GM18861 (cell line): Measurements from ENCODE around the gene ARHGEF4.

Experiments
- ATAC-seq: cut with Tn5 transposase; IDR thresholded peaks from one replicate; pipeline ENCODE4 v1.9.1; 2021; ENCODE audit not compliant: unreplicated experiment

The ARHGEF4 gene

GRCh38 chr2:130915149-130915548 lies 78.4 kb downstream of the ARHGEF4 start:
- no peak for ATAC-seq

- ATAC-seq = no peak
Measured at GRCh38 chr2:130915595-130916437, 79.1 kb downstream of the ARHGEF4 start.

DNA sequence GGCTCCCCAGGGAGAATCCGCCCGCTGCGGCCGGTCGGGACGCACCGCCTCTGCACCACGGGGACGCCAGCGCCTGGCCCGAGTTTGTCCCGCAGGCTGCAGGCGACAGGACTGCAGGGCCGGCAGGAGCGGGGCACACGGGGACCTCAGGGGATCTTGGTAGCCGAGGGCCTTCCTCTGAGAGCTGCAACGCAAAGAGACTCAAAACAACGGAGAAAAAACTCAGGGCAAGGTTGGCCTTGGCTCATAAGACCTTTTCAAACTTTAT lies 79.7 kb downstream of the ARHGEF4 start:
- no peak for ATAC-seq

GRCh38 chr2:130917006-130917688 lies 80.4 kb downstream of the ARHGEF4 start:
- no peak for ATAC-seq

DNA sequence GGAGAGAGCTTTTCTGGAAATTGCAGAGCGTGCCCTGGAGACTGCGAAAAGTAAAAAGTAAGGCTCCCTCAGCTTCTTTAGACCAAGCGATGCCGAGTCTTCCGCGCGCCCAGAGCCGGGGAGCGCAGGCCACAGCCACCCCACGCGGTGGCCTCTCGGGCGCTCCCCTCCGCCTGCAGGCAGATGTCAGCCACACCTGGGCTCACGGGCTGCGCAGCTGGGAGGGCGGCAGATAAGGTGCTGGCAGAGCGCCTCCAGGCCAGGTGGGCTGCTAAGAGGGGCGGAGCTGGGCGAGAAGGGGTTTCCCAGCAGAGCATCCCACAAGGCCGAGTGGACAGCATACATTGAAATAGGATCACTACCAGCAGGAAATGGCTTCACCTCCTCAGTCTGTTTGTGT lies 81.7 kb downstream of the ARHGEF4 start:
- no peak for ATAC-seq

DNA sequence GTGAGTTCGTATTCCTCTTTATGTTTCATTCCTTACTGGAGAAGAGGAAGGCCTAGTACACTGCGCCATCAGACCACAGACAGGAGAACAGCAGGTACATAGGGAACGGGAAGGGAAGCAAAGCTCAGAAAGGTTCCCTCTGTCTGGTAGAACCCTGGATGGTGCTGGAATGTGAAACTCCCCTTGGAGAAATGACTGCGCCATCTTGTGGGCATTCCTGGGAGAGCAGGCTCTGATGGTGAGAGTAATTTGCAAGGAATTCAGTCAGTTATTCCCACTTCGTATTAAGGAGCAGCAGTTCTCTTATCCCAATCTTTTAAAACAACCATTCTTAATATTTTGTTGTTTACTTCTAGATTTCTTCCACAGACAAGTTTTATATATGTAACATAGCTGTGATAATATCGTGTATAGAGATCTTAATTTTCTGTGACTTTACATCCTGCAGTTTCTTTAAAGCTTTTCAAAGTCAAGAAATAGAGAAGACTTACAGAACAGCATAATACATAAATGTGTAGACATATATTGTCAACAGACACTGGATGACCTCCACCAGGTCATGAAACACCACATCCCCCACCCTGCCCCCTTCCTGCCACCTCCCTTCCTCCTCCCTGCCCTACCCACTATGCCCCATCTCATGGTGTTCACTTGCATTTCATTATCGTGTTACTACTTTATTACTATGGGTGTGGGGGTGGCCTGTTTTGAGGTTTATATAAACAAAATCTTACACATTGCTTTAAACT lies 83.9 kb downstream of the ARHGEF4 start:
- no peak for ATAC-seq

DNA sequence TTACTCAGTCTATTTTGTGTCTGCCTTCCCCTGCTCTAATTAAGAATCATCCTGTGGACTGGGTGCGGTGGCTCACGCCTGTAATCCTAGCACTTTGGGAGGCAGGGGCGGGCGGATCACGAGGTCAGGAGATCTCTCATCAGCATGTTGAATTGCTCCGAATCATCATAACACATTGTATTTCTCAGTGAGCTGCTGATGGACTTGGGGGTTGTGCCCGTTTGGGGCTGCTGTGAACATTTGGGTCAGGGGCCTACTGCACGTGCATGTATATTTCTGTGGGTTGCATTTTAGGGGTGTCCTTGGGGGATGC lies 84.4 kb downstream of the ARHGEF4 start:
- no peak for ATAC-seq

DNA sequence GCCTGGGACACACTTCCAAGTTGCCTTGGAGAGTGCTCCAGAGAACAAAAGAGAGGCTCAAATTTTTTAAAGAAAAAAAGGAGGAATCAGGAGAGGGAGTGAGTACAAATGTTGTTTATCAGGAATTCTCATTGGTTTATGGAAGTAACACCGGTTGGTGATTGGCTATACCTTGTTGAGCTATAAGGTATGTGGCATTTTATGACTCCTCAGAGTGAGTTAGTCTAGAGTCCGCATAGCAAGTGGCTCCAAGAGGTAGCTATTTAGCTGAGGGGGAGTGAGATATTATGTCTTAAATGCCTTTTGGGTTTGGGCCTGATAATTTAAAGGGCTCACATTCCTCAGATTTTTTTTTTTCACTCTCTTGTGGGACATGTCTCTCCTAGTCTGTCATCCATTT lies 85.7 kb downstream of the ARHGEF4 start:
- no peak for ATAC-seq

- no peak for ATAC-seq
Measured at GRCh38 chr2:130928385-130928784, 91.7 kb downstream of the ARHGEF4 start.

DNA sequence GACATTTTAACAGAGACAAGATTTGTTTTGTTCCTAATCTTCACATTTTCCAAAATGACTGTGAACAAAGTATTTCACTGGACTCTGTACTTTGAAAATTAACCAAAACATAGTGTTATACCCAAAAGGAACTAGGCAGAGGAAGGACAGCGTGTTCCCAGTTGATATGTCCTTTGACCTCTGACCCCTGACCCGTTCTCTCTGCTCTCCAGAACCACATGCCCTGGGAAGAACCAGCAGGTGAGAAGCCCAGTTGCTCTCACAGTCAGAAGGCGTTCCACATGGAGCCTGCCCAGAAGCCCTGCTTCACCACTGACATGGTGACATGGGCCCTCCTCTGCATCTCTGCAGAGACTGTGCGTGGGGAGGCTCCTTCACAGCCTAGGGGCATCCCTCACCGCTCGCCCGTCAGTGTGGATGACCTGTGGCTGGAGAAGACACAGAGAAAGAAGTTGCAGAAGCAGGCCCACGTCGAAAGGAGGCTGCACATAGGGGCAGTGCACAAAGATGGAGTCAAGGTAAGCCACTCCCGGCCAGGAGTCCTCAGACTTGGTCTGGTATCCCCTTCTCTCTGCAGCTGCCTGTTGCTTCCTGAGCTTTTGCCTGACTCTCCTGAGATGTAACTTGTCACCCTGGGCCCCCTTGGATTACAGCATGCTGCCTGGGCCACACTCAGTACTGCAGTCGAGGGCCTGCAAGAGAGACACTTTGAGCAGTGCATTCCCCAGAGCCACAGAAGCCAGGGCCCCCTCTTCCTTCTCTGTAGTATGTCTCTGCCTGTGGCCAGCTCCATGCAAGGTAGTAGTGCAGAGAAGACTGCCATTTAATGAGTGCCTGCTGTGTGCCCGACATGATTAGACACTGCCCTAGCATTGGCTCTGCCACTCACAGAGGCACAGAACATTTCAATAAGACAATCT lies 94.3 kb downstream of the ARHGEF4 start:
- no peak for ATAC-seq

- ATAC-seq = no peak
Measured at GRCh38 chr2:130933501-130933900, 96.8 kb downstream of the ARHGEF4 start.

- ATAC-seq = no peak
Measured at GRCh38 chr2:130936451-130936850, 99.7 kb downstream of the ARHGEF4 start.

- no peak for ATAC-seq
Measured at GRCh38 chr2:130947967-130948366, 111.3 kb downstream of the ARHGEF4 start.

DNA sequence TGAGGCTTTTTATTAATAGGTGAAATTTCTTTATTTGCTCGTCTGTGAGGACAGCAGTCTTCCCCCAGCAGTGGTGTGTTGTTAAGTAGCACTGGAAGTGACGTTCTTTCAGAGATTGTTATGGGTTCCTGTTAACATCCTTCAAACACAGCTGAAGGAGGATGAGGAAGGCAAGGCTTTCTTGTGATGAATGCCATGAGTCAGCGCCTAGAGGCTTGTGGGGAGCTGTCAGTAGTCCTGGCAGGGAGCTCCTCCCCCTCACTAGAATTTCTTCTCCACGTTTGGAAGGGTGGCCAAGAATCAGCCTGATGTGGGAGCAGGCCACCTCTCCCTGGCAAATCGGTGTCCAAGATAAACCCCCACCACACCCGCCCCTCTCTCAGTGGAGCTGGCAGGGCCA lies 113.2 kb downstream of the ARHGEF4 start:
- ATAC-seq = no peak

GRCh38 chr2:130951018-130951417 lies 114.3 kb downstream of the ARHGEF4 start:
- peak; percentile 81 for ATAC-seq

DNA sequence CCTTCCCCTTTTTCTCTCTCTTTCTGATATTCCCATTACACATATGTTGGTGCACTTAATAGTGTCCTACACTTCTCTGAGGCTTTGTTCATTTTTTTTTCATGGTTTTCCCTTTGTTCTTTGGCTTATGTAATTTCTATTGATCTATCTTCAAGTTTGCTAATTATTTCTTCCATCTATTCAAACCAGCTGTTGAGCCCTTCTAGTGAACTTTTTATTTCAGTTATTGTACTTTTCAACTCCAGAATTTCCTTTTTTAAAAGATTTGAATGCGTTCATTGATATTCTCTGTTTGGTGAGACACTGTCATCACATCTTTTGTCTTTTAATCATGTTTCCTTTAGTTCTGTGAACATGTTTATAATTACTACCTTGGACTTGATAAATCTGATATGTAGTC lies 118.2 kb downstream of the ARHGEF4 start:
- no peak for ATAC-seq

DNA sequence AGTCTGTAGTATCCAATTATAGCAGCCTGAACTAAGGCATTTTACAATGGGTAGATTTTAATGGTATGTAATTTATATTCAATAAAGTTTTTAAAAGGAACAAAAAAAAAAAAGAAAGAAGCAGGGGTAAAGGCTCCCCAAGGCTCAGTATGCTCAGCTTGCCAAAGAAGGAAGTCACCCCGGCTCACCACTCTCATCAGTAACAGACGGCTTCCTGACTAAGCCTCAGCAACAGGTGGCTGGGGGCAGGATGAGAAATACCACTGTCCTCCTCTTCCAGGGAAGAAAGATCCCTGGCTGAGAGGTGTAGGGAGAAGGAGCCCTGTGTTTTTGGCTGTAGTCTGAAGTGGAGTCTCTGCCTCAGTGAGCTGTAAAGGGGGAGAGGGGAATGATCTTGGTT lies 121.2 kb downstream of the ARHGEF4 start:
- no peak for ATAC-seq

DNA sequence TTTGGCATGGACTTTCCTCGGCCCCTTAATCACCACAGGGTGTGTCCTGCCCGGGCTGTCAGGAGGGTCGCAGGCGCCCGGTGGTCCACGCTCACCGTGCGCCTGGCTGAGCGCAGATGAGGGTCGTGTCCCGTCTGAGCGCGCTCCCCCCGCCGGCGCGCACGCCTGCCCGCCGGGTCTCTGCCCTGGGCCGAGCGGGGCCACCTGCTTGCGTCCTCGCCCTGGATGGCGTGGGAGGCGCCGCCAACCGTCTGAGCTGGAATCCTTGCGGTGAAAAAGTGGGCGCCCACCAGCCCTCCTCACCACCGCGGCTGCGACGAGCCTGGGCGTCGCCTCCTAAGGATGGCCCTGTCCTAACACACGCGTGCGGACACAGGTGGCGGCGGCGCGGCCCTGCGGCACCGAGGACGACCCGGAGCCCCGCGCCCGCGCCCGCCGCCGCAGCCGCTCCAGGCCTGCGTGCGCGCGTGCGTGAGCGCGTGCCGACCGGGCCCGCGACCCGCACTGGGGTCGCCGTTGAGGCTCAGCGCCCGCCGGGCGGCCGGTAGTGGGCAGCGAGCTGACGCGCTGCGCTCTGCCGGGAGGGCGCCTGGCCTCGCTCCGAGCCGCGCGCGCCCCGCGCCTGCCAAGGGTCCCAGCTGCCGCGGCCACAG lies 126.6 kb downstream of the ARHGEF4 start:
- no peak for ATAC-seq

GRCh38 chr2:130963849-130964793 lies 127.4 kb downstream of the ARHGEF4 start:
- no peak for ATAC-seq

- no peak for ATAC-seq
Measured at GRCh38 chr2:130964931-130965330, 128.2 kb downstream of the ARHGEF4 start.
